CD14-positive monocyte (primary cell): ENCODE results near the gene KLHL34. TPM values are rescaled to one million over a fixed set of nuclear protein-coding genes. Genes with fewer than 3 reads are reported as not detected.

Experiments
- DNase-seq, 3 donors: peaks; one replicate each; pipeline ENCODE4 v3.0.0-alpha.2; 2011 to 2022
- H2AFZ ChIP-seq: 2 replicates; pipeline ENCODE4 v1.6.0; 2012; ENCODE audit warnings: mild to moderate bottlenecking, low read depth, low read length, inconsistent platforms; ENCODE audit not compliant: insufficient read depth, poor library complexity, severe bottlenecking
- H3K27ac ChIP-seq, 2 donors: 1 replicate in 1 of 2; 2 replicates in 1 of 2; pipeline ENCODE4 v1.5.1; 2012 to 2013; ENCODE audit warnings: low read length in 2 of 2, control low read depth in 1 of 2, inconsistent platforms in 1 of 2, low read depth in 1 of 2, mild to moderate bottlenecking in 1 of 2
- H3K27me3 ChIP-seq, 2 donors: one replicate each; pipeline versions ENCODE4 v1.6.0 to v1.6.1; 2011 to 2013; ENCODE audit warnings: low read length in 2 of 2; ENCODE audit not compliant: control insufficient read depth in 2 of 2, insufficient read depth in 2 of 2
- H3K36me3 ChIP-seq, 2 donors: replicated peaks in 1 of 2; 1 replicate in 1 of 2; 2 replicates in 1 of 2; pipeline versions ENCODE4 v1.5.1 to v1.6.1; 2012 to 2013; ENCODE audit warnings: low read length in 2 of 2, control low read depth in 1 of 2, inconsistent platforms in 1 of 2, mild to moderate bottlenecking in 1 of 2; ENCODE audit not compliant: insufficient read depth in 2 of 2, control insufficient read depth in 1 of 2
- H3K4me1 ChIP-seq, 2 donors: 1 replicate in 1 of 2; 2 replicates in 1 of 2; pipeline versions ENCODE4 v1.5.1 to v1.6.1; 2012 to 2013; ENCODE audit warnings: low read length in 2 of 2, control low read depth in 1 of 2, inconsistent platforms in 1 of 2, mild to moderate bottlenecking in 1 of 2, moderate library complexity in 1 of 2; ENCODE audit not compliant: insufficient read depth in 2 of 2, control insufficient read depth in 1 of 2
- H3K4me2 ChIP-seq: replicated peaks from 2 replicates; pipeline ENCODE3; 2012; ENCODE audit warnings: low read length, moderate library complexity, mild to moderate bottlenecking; ENCODE audit not compliant: poor library complexity, severe bottlenecking; ENCODE audit errors: extremely low read depth
- H3K4me3 ChIP-seq, 3 experiments: fragments of 200-600 bp in 1 of 3; sonication (generic) in 1 of 3; replicated peaks in 1 of 3; 1 replicate in 2 of 3; 2 replicates in 1 of 3; pipeline ENCODE4 v1.5.1; 2011 to 2013; ENCODE audit warnings: low read length in 3 of 3, mild to moderate bottlenecking in 3 of 3, control low read depth in 2 of 3, low read depth in 2 of 3, inconsistent platforms in 1 of 3, moderate library complexity in 1 of 3
- H3K79me2 ChIP-seq: 2 replicates; pipeline ENCODE4 v1.6.0; 2012; ENCODE audit warnings: mild to moderate bottlenecking, control low read depth, inconsistent platforms, low read length, moderate library complexity; ENCODE audit not compliant: insufficient read depth
- H3K9ac ChIP-seq: 2 replicates; pipeline ENCODE4 v1.6.0; 2017; ENCODE audit warnings: low read length, mild to moderate bottlenecking; ENCODE audit not compliant: insufficient read depth, poor library complexity, severe bottlenecking
- H3K9me3 ChIP-seq, 2 donors: replicated peaks in 1 of 2; 1 replicate in 1 of 2; 2 replicates in 1 of 2; pipeline versions ENCODE4 v1.5.1 to v1.6.1; 2012 to 2013; ENCODE audit warnings: low read length in 2 of 2, control low read depth in 1 of 2; ENCODE audit not compliant: control insufficient read depth in 1 of 2, insufficient read depth in 1 of 2
- H4K20me1 ChIP-seq: 2 replicates; pipeline ENCODE4 v1.6.0; 2012; ENCODE audit warnings: mild to moderate bottlenecking, low read length, control low read depth, moderate library complexity; ENCODE audit not compliant: insufficient read depth
- H3K27ac Mint-ChIP-seq, 7 donors: one replicate each; pipeline ENCODE4 v1.8.0; 2020; ENCODE audit warnings: mild to moderate bottlenecking in 7 of 7, mixed read lengths in 7 of 7, moderate library complexity in 6 of 7, inconsistent platforms in 2 of 7
- H3K27me3 Mint-ChIP-seq, 3 donors: one replicate each; pipeline ENCODE4 v1.8.0; 2021 to 2022; ENCODE audit warnings: low read depth in 3 of 3, mild to moderate bottlenecking in 3 of 3, mixed read lengths in 3 of 3, moderate library complexity in 3 of 3, inconsistent platforms in 1 of 3
- H3K36me3 Mint-ChIP-seq, 2 donors: one replicate each; pipeline ENCODE4 v1.8.0; 2020; ENCODE audit warnings: mixed read lengths in 2 of 2, inconsistent platforms in 1 of 2, mild to moderate bottlenecking in 1 of 2
- H3K4me1 Mint-ChIP-seq: one replicate; pipeline ENCODE4 v1.8.0; 2020; ENCODE audit warnings: mild to moderate bottlenecking, mixed read lengths
- H3K4me3 Mint-ChIP-seq, 2 donors: one replicate each; pipeline ENCODE4 v1.8.0; 2020; ENCODE audit warnings: mild to moderate bottlenecking in 2 of 2, mixed read lengths in 2 of 2, moderate library complexity in 1 of 2
- H3K9me3 Mint-ChIP-seq, 7 donors: one replicate each; pipeline ENCODE4 v1.8.0; 2020 to 2022; ENCODE audit warnings: mixed read lengths in 7 of 7, mild to moderate bottlenecking in 6 of 7, moderate library complexity in 6 of 7, inconsistent platforms in 2 of 7
- CTCF ChIP-seq: fragments of 200-600 bp; IDR thresholded peaks from one replicate; pipeline ENCODE4 v1.8.0; 2022; ENCODE audit warnings: antibody characterized with exemption, mild to moderate bottlenecking
- WGBS: methylation state at CpG from one replicate; pipeline ENCODE4 v1.1.5; 2013; ENCODE audit warnings: missing lambda C conversion rate; ENCODE audit not compliant: insufficient coverage; 5-methylcytosine and 5-hydroxymethylcytosine counted together
- intact Hi-C, 2 donors: fragments of 100-400 bp; cut with micrococcal nuclease; formaldehyde crosslinking; loops; one replicate each; pipeline versions ENCODE4 v1.15.0 to v1.15.1; 2023
- polyA plus RNA-seq, 3 donors: library from polyadenylated mRNA; depleted of rRNA in 1 of 3; unstranded in 2 of 3; stranded (reverse) in 1 of 3; fragments of 300-500 nt in 2 of 3; fragments of >200 nt in 1 of 3; fragmentation: Illumina TruSeq in 2 of 3; gene quantifications; 1 replicate in 2 of 3; 2 replicates in 1 of 3; pipeline ENCODE4 v1.2.3, GENCODE V29; 2012 to 2021

KLHL34 gene
- polyA plus RNA-seq, 3 donors = not detected

GRCh38 chrX:21683941-21684340, 25.8 kb upstream of the KLHL34 start:
- Mint-ChIP-seq H3K4me3 (no peak overlapping the region), H3K9me3 (peaks cover 0 to 7% (median 3%) of the 10 kb centered on the region in 7 donors), H3K27me3 (peaks cover 1 to 5% (median 4%) of the 10 kb centered on the region in 3 donors), H3K36me3 (no peaks in the 10 kb centered on the region), H3K4me1 (no peaks in the 10 kb centered on the region), H3K27ac (no peak overlapping the region)
- Histone ChIP-seq H3K36me3 (no peaks in the 10 kb centered on the region), H2AFZ (no peak overlapping the region), H3K27ac (no peak overlapping the region), H3K27me3 (no peaks in the 10 kb centered on the region), H3K4me3 (no peak overlapping the region), H3K79me2 (no peaks in the 10 kb centered on the region), H4K20me1 (no peaks in the 10 kb centered on the region), H3K9ac (no peak overlapping the region), H3K4me1 (no peaks in the 10 kb centered on the region), H3K4me2 (no peak overlapping the region), H3K9me3 (no peaks in the 10 kb centered on the region)
- no CpG with 5 or more reads among the region's 1 CpG for WGBS
- TF ChIP-seq CTCF = no peak
- intact Hi-C loops = no loop called here
- DNase-seq = no peak

- Histone ChIP-seq H4K20me1 (no peaks in the 10 kb centered on the region), H3K27me3 (no peaks in the 10 kb centered on the region), H3K4me3 (no peak overlapping the region), H3K36me3 (no peaks in the 10 kb centered on the region), H3K4me2 (no peak overlapping the region), H3K9ac (no peak overlapping the region), H3K4me1 (no peaks in the 10 kb centered on the region), H3K79me2 (no peaks in the 10 kb centered on the region), H2AFZ (no peak overlapping the region), H3K27ac (no peak overlapping the region), H3K9me3 (no peaks in the 10 kb centered on the region)
- no peak for DNase-seq
- TF ChIP-seq CTCF = no peak
- H3K27ac Mint-ChIP-seq = peak overlapping the region in 1 of 7 donors; percentile 36
- peaks cover 0 to 6% (median 0%) of the 10 kb centered on the region in 3 donors for H3K27me3 Mint-ChIP-seq
- intact Hi-C loops = no loop called here
- WGBS = no CpG with 5 or more reads among the region's 4 CpGs
- H3K4me1 Mint-ChIP-seq = no peaks in the 10 kb centered on the region
- H3K9me3 Mint-ChIP-seq = peaks cover 0 to 5% (median 2%) of the 10 kb centered on the region in 7 donors
- no peak overlapping the region for H3K4me3 Mint-ChIP-seq
- H3K36me3 Mint-ChIP-seq = no peaks in the 10 kb centered on the region
Measured at GRCh38 chrX:21678048-21678612, 20.0 kb upstream of the KLHL34 start.
